ENCODE measurements around the gene PSMG4. TPM values are rescaled to one million over a fixed set of nuclear protein-coding genes. Genes with fewer than 3 reads are reported as not detected.

Gene PSMG4
- total RNA-seq, 1 experiment from 2014 or later = 27.0 TPM

DNA sequence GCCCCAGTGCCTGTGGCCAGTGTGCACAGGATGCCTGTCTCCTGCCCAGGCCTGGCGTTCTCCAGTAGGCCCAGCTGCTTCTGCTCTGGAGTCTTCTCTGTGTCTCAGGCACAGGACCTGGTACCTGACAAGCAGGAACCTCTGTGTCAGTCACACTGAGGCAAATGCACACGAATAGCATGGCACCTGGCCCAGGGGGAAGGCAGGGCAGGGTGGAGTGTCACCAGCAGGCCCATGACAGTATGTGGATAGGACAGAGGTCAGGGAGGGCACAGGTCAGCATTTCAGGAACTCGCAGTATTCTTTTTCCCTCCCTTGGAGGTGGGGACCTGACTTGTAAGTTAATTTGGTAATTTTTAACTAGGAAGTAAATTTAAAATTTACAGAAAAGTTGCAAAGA, 5.6 kb downstream of the PSMG4 start:
- CTCF ChIA-PET = no interaction called here
- Histone ChIP-seq H3K36me3 (ENCODE audit: control insufficient read depth, insufficient read depth, low read length) (no peaks in the 10 kb centered on the region; the same call in 1 of the 2 replicates), H3K4me3 (ENCODE audit: low read depth in 2 of 2, low read length in 2 of 2) (no peak overlapping the region), H3K9me3 (ENCODE audit: control insufficient read depth, insufficient read depth, low read depth, low read length) (no peaks in the 10 kb centered on the region), H3K27me3 (ENCODE audit: control insufficient read depth, insufficient read depth, low read length) (no peaks in the 10 kb centered on the region), H3K4me1 (ENCODE audit: control insufficient read depth, insufficient read depth, low read length) (peaks cover 15% of the 10 kb centered on the region), H3K27ac (ENCODE audit: low read length) (no peak overlapping the region)
- BruUV-seq (replicated peaks) = no TSS peak
- no peak for TF ChIP-seq SIN3A (IDR thresholded peaks at IDR 0.05; ENCODE audit: borderline replicate concordance, insufficient read depth, low read depth, low read length)
- TF ChIP-seq, protein P1, sequence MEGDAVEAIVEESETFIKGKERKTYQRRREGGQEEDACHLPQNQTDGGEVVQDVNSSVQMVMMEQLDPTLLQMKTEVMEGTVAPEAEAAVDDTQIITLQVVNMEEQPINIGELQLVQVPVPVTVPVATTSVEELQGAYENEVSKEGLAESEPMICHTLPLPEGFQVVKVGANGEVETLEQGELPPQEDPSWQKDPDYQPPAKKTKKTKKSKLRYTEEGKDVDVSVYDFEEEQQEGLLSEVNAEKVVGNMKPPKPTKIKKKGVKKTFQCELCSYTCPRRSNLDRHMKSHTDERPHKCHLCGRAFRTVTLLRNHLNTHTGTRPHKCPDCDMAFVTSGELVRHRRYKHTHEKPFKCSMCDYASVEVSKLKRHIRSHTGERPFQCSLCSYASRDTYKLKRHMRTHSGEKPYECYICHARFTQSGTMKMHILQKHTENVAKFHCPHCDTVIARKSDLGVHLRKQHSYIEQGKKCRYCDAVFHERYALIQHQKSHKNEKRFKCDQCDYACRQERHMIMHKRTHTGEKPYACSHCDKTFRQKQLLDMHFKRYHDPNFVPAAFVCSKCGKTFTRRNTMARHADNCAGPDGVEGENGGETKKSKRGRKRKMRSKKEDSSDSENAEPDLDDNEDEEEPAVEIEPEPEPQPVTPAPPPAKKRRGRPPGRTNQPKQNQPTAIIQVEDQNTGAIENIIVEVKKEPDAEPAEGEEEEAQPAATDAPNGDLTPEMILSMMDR (IDR thresholded peaks at IDR 0.05) = no peak
- TF ChIP-seq, protein P2, sequence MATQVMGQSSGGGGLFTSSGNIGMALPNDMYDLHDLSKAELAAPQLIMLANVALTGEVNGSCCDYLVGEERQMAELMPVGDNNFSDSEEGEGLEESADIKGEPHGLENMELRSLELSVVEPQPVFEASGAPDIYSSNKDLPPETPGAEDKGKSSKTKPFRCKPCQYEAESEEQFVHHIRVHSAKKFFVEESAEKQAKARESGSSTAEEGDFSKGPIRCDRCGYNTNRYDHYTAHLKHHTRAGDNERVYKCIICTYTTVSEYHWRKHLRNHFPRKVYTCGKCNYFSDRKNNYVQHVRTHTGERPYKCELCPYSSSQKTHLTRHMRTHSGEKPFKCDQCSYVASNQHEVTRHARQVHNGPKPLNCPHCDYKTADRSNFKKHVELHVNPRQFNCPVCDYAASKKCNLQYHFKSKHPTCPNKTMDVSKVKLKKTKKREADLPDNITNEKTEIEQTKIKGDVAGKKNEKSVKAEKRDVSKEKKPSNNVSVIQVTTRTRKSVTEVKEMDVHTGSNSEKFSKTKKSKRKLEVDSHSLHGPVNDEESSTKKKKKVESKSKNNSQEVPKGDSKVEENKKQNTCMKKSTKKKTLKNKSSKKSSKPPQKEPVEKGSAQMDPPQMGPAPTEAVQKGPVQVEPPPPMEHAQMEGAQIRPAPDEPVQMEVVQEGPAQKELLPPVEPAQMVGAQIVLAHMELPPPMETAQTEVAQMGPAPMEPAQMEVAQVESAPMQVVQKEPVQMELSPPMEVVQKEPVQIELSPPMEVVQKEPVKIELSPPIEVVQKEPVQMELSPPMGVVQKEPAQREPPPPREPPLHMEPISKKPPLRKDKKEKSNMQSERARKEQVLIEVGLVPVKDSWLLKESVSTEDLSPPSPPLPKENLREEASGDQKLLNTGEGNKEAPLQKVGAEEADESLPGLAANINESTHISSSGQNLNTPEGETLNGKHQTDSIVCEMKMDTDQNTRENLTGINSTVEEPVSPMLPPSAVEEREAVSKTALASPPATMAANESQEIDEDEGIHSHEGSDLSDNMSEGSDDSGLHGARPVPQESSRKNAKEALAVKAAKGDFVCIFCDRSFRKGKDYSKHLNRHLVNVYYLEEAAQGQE (IDR thresholded peaks at IDR 0.05; ENCODE audit: insufficient read depth in 1 of 2, low read depth in 2 of 2, low read length in 1 of 2) = no peak
- TF ChIP-seq TCF7L2 (IDR thresholded peaks at IDR 0.05; ENCODE audit: low read depth, low read length) = no peak
- no peak for TF ChIP-seq POLR2AphosphoS5 (IDR thresholded peaks at IDR 0.05; ENCODE audit: low read depth, low read length)
- in situ Hi-C loops (cut with HindIII; ENCODE audit: low pct_unique_long_range_greater_than_20kb, low sequenced_read_pairs) (no loop called here), intact Hi-C loops (cut with micrococcal nuclease; ENCODE audit: unreplicated experiment) (no loop called here)
- ATAC-seq = no peak
- DNase-seq (ENCODE audit: low read depth, low spot score) = no peak
- POLR2A ChIA-PET = no interaction called here

GRCh38 chr6:3265671-3266070, 6.9 kb downstream of the PSMG4 start:
- ATAC-seq = no peak
- no peak overlapping the region for H3K4me3 ChIP-seq (ENCODE audit: low read depth in 2 of 2, low read length in 2 of 2)
- in situ Hi-C loops (cut with HindIII; ENCODE audit: low pct_unique_long_range_greater_than_20kb, low sequenced_read_pairs) = no loop called here
- ChIA-PET POLR2A (no interaction called here), CTCF (interaction anchor here (0.6 kb wide), 1 partner anchor 25 kb away, joined by 6 read pairs; no protein-coding TSS in a partner anchor)
- no peaks in the 10 kb centered on the region for H3K27me3 ChIP-seq (ENCODE audit: control insufficient read depth, insufficient read depth, low read length)
- DNase-seq (ENCODE audit: low read depth, low spot score) = no peak
- H3K27ac ChIP-seq (ENCODE audit: low read length) = no peak overlapping the region
- peaks cover 7% of the 10 kb centered on the region for H3K4me1 ChIP-seq (ENCODE audit: control insufficient read depth, insufficient read depth, low read length)
- H3K36me3 ChIP-seq (ENCODE audit: control insufficient read depth, insufficient read depth, low read length) = no peaks in the 10 kb centered on the region
- no peaks in the 10 kb centered on the region for H3K9me3 ChIP-seq (ENCODE audit: control insufficient read depth, insufficient read depth, low read depth, low read length)
- intact Hi-C loops (cut with micrococcal nuclease; ENCODE audit: unreplicated experiment) = no loop called here
- no TSS peak for BruUV-seq (replicated peaks)
- TF ChIP-seq POLR2AphosphoS5 (IDR thresholded peaks at IDR 0.05; ENCODE audit: low read depth, low read length) (no peak), SIN3A (IDR thresholded peaks at IDR 0.05; ENCODE audit: borderline replicate concordance, insufficient read depth, low read depth, low read length) (no peak), TCF7L2 (IDR thresholded peaks at IDR 0.05; ENCODE audit: low read depth, low read length) (no peak)
- TF ChIP-seq, protein P2 (IDR thresholded peaks at IDR 0.05; ENCODE audit: insufficient read depth in 1 of 2, low read depth in 2 of 2, low read length in 1 of 2) = no peak
- TF ChIP-seq, protein P1 (IDR thresholded peaks at IDR 0.05) = no peak
